ENCODE results near the gene HOXA9.

GRCh38 chr7:27196287-27196767, 31.0 kb upstream of the HOXA9 start:
- peak; percentile 57 to 73 (median 67) for TF ChIP-seq CTCF (IDR thresholded peaks at IDR 0.05)
- no peak for TF ChIP-seq POLR2A (IDR thresholded peaks at IDR 0.05)

Data from testis (tissue), 2 donors.